Suprapubic skin (tissue), 4 donors: ENCODE results near the gene PIERCE2.

ENCODE experiments used
- POLR2A ChIP-seq, 2 donors: fragments of 450-650 bp; IDR thresholded peaks; one replicate each; pipeline ENCODE4 v1.6.1; 2017; ENCODE audit warnings: antibody characterized with exemption in 2 of 2, mild to moderate bottlenecking in 2 of 2, moderate library complexity in 2 of 2
- POLR2AphosphoS5 ChIP-seq, 3 donors: sonication (generic); formaldehyde crosslinking; IDR thresholded peaks; one replicate each; pipeline ENCODE4 v1.6.1; 2017; ENCODE audit warnings: antibody characterized with exemption in 3 of 3
- TF ChIP-seq, protein P1 (sequence below), 2 donors: fragments of 200-600 bp in 1 of 2; fragments of 450-650 bp in 1 of 2; sonication (generic) in 1 of 2; IDR thresholded peaks; one replicate each; pipeline ENCODE4 v1.5.1; 2016 to 2019; ENCODE audit warnings: antibody characterized with exemption in 2 of 2, mild to moderate bottlenecking in 1 of 2, moderate library complexity in 1 of 2

DNA sequence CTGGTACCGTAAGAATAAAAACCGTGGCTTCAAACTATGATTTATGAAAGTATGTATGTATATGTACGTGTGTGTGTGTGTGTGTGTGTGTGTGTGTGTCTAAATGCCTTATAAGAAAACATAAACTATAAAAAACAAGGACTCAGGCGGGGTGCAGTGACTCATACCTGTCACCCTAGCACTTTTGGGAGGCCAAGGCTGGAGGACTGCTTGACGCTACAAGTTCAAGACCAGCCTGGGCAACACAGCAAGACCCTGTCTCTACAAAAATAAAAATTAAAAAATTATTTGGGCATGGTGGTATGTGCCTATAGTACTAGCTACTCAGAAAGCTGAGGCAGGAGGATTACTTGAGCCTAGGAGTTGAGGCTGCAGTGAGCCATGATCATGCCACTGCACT lies 29.2 kb upstream of the PIERCE2 start:
- TF ChIP-seq POLR2A (IDR thresholded peaks at IDR 0.05) (no peak), POLR2AphosphoS5 (IDR thresholded peaks at IDR 0.05) (no peak)
- TF ChIP-seq, protein P1, sequence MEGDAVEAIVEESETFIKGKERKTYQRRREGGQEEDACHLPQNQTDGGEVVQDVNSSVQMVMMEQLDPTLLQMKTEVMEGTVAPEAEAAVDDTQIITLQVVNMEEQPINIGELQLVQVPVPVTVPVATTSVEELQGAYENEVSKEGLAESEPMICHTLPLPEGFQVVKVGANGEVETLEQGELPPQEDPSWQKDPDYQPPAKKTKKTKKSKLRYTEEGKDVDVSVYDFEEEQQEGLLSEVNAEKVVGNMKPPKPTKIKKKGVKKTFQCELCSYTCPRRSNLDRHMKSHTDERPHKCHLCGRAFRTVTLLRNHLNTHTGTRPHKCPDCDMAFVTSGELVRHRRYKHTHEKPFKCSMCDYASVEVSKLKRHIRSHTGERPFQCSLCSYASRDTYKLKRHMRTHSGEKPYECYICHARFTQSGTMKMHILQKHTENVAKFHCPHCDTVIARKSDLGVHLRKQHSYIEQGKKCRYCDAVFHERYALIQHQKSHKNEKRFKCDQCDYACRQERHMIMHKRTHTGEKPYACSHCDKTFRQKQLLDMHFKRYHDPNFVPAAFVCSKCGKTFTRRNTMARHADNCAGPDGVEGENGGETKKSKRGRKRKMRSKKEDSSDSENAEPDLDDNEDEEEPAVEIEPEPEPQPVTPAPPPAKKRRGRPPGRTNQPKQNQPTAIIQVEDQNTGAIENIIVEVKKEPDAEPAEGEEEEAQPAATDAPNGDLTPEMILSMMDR (IDR thresholded peaks at IDR 0.05), result no peak
